ENCODE data around the gene TSLP.

The TSLP gene

GRCh38 chr5:111116550-111116949 lies 45.0 kb downstream of the TSLP start:
- H2AFZ ChIP-seq (ENCODE audit: low read depth, low read length) = no peak overlapping the region
- no peaks in the 10 kb centered on the region for H3K27me3 ChIP-seq (ENCODE audit: low read depth, low read length)
- H3K79me2 ChIP-seq (ENCODE audit: low read length) = no peaks in the 10 kb centered on the region
- no peaks in the 10 kb centered on the region for H3K9me3 ChIP-seq (ENCODE audit: insufficient read depth, low read length)
- H3K4me1 ChIP-seq (ENCODE audit: low read length) = 0 out of 2 replicates have a peak, but pooled peaks cover 3% of the 10 kb centered on the region
- H4K20me1 ChIP-seq (ENCODE audit: insufficient read depth, low read length) = no peaks in the 10 kb centered on the region
- TF ChIP-seq EZH2phosphoT487 (IDR thresholded peaks at IDR 0.05; ENCODE audit: low read depth) (no peak), CTCF (IDR thresholded peaks at IDR 0.05; ENCODE audit: low read depth, low read length) (no peak)
- no peak overlapping the region for H3K4me3 ChIP-seq (ENCODE audit: low read length)
- H3K27ac ChIP-seq (ENCODE audit: low read length) = no peak overlapping the region
- H3K9ac ChIP-seq (ENCODE audit: low read length) = no peak overlapping the region
- H3K36me3 ChIP-seq (replicated peaks; ENCODE audit: low read depth, low read length) = peaks cover 42% of the 10 kb centered on the region
- H3K4me2 ChIP-seq (ENCODE audit: low read length) = no peak overlapping the region

GRCh38 chr5:111117136-111117535 lies 45.6 kb downstream of the TSLP start:
- TF ChIP-seq CTCF (IDR thresholded peaks at IDR 0.05; ENCODE audit: low read depth, low read length) (no peak), EZH2phosphoT487 (IDR thresholded peaks at IDR 0.05; ENCODE audit: low read depth) (no peak)
- no peak overlapping the region for H2AFZ ChIP-seq (ENCODE audit: low read depth, low read length)
- H3K27ac ChIP-seq (ENCODE audit: low read length) = no peak overlapping the region
- H4K20me1 ChIP-seq (ENCODE audit: insufficient read depth, low read length) = no peaks in the 10 kb centered on the region
- no peaks in the 10 kb centered on the region for H3K27me3 ChIP-seq (ENCODE audit: low read depth, low read length)
- H3K4me2 ChIP-seq (ENCODE audit: low read length) = no peak overlapping the region
- H3K9me3 ChIP-seq (ENCODE audit: insufficient read depth, low read length) = no peaks in the 10 kb centered on the region
- no peak overlapping the region for H3K9ac ChIP-seq (ENCODE audit: low read length)
- 0 out of 2 replicates have a peak, but pooled peaks cover 3% of the 10 kb centered on the region for H3K4me1 ChIP-seq (ENCODE audit: low read length)
- no peak overlapping the region for H3K4me3 ChIP-seq (ENCODE audit: low read length)
- peaks cover 48% of the 10 kb centered on the region for H3K36me3 ChIP-seq (replicated peaks; ENCODE audit: low read depth, low read length)
- H3K79me2 ChIP-seq (ENCODE audit: low read length) = no peaks in the 10 kb centered on the region

- no peaks in the 10 kb centered on the region for H3K9me3 ChIP-seq (ENCODE audit: insufficient read depth, low read length)
- H2AFZ ChIP-seq (ENCODE audit: low read depth, low read length) = no peak overlapping the region
- H4K20me1 ChIP-seq (ENCODE audit: insufficient read depth, low read length) = no peaks in the 10 kb centered on the region
- H3K36me3 ChIP-seq (replicated peaks; ENCODE audit: low read depth, low read length) = peaks cover 48% of the 10 kb centered on the region
- no peak overlapping the region for H3K4me2 ChIP-seq (ENCODE audit: low read length)
- no peak for TF ChIP-seq CTCF (IDR thresholded peaks at IDR 0.05; ENCODE audit: low read depth, low read length)
- TF ChIP-seq EZH2phosphoT487 (IDR thresholded peaks at IDR 0.05; ENCODE audit: low read depth) = no peak
- 0 out of 2 replicates have a peak, but pooled peaks cover 3% of the 10 kb centered on the region for H3K4me1 ChIP-seq (ENCODE audit: low read length)
- no peak overlapping the region for H3K9ac ChIP-seq (ENCODE audit: low read length)
- no peaks in the 10 kb centered on the region for H3K79me2 ChIP-seq (ENCODE audit: low read length)
- no peak overlapping the region for H3K4me3 ChIP-seq (ENCODE audit: low read length)
- H3K27ac ChIP-seq (ENCODE audit: low read length) = no peak overlapping the region
- H3K27me3 ChIP-seq (ENCODE audit: low read depth, low read length) = no peaks in the 10 kb centered on the region
Observed at GRCh38 chr5:111119221-111119620, 47.7 kb downstream of the TSLP start.

GRCh38 chr5:111119856-111120255 lies 48.3 kb downstream of the TSLP start:
- Histone ChIP-seq H4K20me1 (ENCODE audit: insufficient read depth, low read length) (no peaks in the 10 kb centered on the region), H3K4me1 (ENCODE audit: low read length) (0 out of 2 replicates have a peak, but pooled peaks cover 1% of the 10 kb centered on the region), H2AFZ (ENCODE audit: low read depth, low read length) (no peak overlapping the region), H3K79me2 (ENCODE audit: low read length) (no peaks in the 10 kb centered on the region), H3K4me3 (ENCODE audit: low read length) (no peak overlapping the region), H3K4me2 (ENCODE audit: low read length) (no peak overlapping the region), H3K9ac (ENCODE audit: low read length) (no peak overlapping the region), H3K27me3 (ENCODE audit: low read depth, low read length) (no peaks in the 10 kb centered on the region), H3K27ac (ENCODE audit: low read length) (no peak overlapping the region), H3K9me3 (ENCODE audit: insufficient read depth, low read length) (no peaks in the 10 kb centered on the region), H3K36me3 (replicated peaks; ENCODE audit: low read depth, low read length) (peaks cover 48% of the 10 kb centered on the region)
- TF ChIP-seq CTCF (IDR thresholded peaks at IDR 0.05; ENCODE audit: low read depth, low read length) (no peak), EZH2phosphoT487 (IDR thresholded peaks at IDR 0.05; ENCODE audit: low read depth) (no peak)

All from OCI-LY3 (cell line).